Neural progenitor cell (in vitro differentiated cells): ENCODE results near the gene SLC36A2.

Experiments
- EZH2 ChIP-seq: fragments of 200-600 bp; sonication (generic); IDR thresholded peaks from 2 replicates; pipeline ENCODE4 v1.6.1; 2017; ENCODE audit warnings: antibody characterized with exemption, mild to moderate bottlenecking, moderate library complexity
- EZH2phosphoT487 ChIP-seq: fragments of 200-600 bp; sonication (generic); IDR thresholded peaks from 2 replicates; pipeline ENCODE4 v1.6.1; 2017; ENCODE audit warnings: antibody characterized with exemption

DNA sequence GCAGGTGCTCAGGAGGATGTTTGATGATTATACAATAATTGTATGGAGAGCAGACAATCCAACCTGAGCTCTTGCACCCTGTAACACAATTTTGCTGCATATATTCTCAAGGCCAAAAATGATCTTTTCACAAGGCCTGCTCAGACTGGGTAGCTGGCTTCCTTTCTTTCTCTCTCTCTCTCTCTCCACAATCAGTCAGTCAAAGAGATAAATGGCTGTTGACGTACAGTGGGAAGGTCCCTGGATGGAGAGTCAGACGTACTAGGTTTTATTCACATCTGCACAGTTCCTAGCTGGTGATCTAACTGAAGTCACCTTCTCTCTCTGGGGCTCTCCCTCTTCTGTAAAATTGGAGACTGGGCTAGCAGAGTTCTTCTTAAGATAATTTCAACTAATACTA is 19.8 kb downstream of the SLC36A2 start:
- TF ChIP-seq EZH2phosphoT487 = no peak
- no peak for TF ChIP-seq EZH2
